ENCODE measurements around the gene NTRK2. TPM values are rescaled to one million over a fixed set of nuclear protein-coding genes. Genes with fewer than 3 reads are reported as not detected.

Gene NTRK2
- total RNA-seq, 1 donor from 2014 or later = 23.8 TPM

- Histone ChIP-seq H3K9me3 (no peaks in the 10 kb centered on the region), H3K4me3 (no peak overlapping the region), H3K27me3 (no peaks in the 10 kb centered on the region), H3K27ac (no peak overlapping the region), H3K4me1 (no peaks in the 10 kb centered on the region), H3K36me3 (no peaks in the 10 kb centered on the region)
- DNase-seq (ENCODE audit: low spot score in 2 of 2) = no peak
- TF ChIP-seq CTCF (IDR thresholded peaks at IDR 0.05) = no peak
- intact Hi-C loops (cut with DNase I) = loop anchor here (10.0 kb wide), 1 partner anchor 595 kb away; no protein-coding TSS in a partner anchor
Measured at GRCh38 chr9:84659773-84660172, 9.8 kb upstream of the NTRK2 start.

- Histone ChIP-seq H3K4me1 (no peaks in the 10 kb centered on the region), H3K4me3 (peak overlapping the region; percentile 43 to 77), H3K9me3 (no peaks in the 10 kb centered on the region), H3K36me3 (no peaks in the 10 kb centered on the region), H3K27me3 (no peaks in the 10 kb centered on the region), H3K27ac (peak overlapping the region in 1 of 2 donors; percentile 13)
- TF ChIP-seq CTCF (IDR thresholded peaks at IDR 0.05) = peak in 1 of 3 experiments; percentile 26
- intact Hi-C loops (cut with DNase I) = loop anchor here (2.0 to 10.0 kb wide), 3 partner anchors 287 to 685 kb away; partner anchors contain the start of genes HNRNPK and RMI1
- DNase-seq (ENCODE audit: low spot score in 2 of 2) = no peak
Measured at GRCh38 chr9:84667571-84668195, 1.8 kb upstream of the NTRK2 start.

- H3K27ac ChIP-seq = peak overlapping the region in 1 of 2 donors; percentile 13
- no peaks in the 10 kb centered on the region for H3K36me3 ChIP-seq
- TF ChIP-seq CTCF (IDR thresholded peaks at IDR 0.05) = peak; percentile 37 to 58 (median 48)
- intact Hi-C loops (cut with DNase I) = loop anchor here (2.0 to 10.0 kb wide), 3 partner anchors 286 to 686 kb away; partner anchors contain the start of genes HNRNPK and RMI1
- H3K27me3 ChIP-seq = no peaks in the 10 kb centered on the region
- H3K4me1 ChIP-seq = no peaks in the 10 kb centered on the region
- peak overlapping the region; percentile 43 to 77 for H3K4me3 ChIP-seq
- no peaks in the 10 kb centered on the region for H3K9me3 ChIP-seq
- peak in 1 of 2 donors; percentile 87 for DNase-seq (ENCODE audit: low spot score in 2 of 2)
Measured at GRCh38 chr9:84668196-84669012, 1.1 kb upstream of the NTRK2 start.

GRCh38 chr9:84669013-84669287 is 579 bp upstream of the NTRK2 start:
- Histone ChIP-seq H3K27me3 (no peaks in the 10 kb centered on the region), H3K4me1 (no peaks in the 10 kb centered on the region), H3K36me3 (no peaks in the 10 kb centered on the region), H3K4me3 (peak overlapping the region; percentile 43 to 77), H3K27ac (no peak overlapping the region), H3K9me3 (no peaks in the 10 kb centered on the region)
- TF ChIP-seq CTCF (IDR thresholded peaks at IDR 0.05) = no peak
- no peak for DNase-seq (ENCODE audit: low spot score in 2 of 2)
- intact Hi-C loops (cut with DNase I) = loop anchor here (2.0 to 10.0 kb wide), 3 partner anchors 286 to 687 kb away; partner anchors contain the start of genes HNRNPK and RMI1

GRCh38 chr9:84670138-84671041 is 861 bp downstream of the NTRK2 start:
- TF ChIP-seq CTCF (IDR thresholded peaks at IDR 0.05) = no peak
- no peaks in the 10 kb centered on the region for H3K27me3 ChIP-seq
- H3K4me1 ChIP-seq = no peaks in the 10 kb centered on the region
- no peaks in the 10 kb centered on the region for H3K9me3 ChIP-seq
- peak in 1 of 2 donors; percentile 65 for DNase-seq (ENCODE audit: low spot score in 2 of 2)
- intact Hi-C loops (cut with DNase I) = loop anchor here (5.0 kb wide), 1 partner anchor 182 kb away; no protein-coding TSS in a partner anchor
- H3K4me3 ChIP-seq = peak overlapping the region; percentile 43 to 77
- no peaks in the 10 kb centered on the region for H3K36me3 ChIP-seq
- peak overlapping the region; percentile 64 to 67 for H3K27ac ChIP-seq

All from ascending aorta (tissue), 2 donors.